Measurements from ENCODE around the gene COMT.

GRCh38 chr22:20003304-20003703 is 61.7 kb downstream of the COMT start:
- TF ChIP-seq, protein P1, sequence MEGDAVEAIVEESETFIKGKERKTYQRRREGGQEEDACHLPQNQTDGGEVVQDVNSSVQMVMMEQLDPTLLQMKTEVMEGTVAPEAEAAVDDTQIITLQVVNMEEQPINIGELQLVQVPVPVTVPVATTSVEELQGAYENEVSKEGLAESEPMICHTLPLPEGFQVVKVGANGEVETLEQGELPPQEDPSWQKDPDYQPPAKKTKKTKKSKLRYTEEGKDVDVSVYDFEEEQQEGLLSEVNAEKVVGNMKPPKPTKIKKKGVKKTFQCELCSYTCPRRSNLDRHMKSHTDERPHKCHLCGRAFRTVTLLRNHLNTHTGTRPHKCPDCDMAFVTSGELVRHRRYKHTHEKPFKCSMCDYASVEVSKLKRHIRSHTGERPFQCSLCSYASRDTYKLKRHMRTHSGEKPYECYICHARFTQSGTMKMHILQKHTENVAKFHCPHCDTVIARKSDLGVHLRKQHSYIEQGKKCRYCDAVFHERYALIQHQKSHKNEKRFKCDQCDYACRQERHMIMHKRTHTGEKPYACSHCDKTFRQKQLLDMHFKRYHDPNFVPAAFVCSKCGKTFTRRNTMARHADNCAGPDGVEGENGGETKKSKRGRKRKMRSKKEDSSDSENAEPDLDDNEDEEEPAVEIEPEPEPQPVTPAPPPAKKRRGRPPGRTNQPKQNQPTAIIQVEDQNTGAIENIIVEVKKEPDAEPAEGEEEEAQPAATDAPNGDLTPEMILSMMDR (conservative IDR thresholded peaks at IDR 0.05; ENCODE audit: low read length), result no peak
- no peak for TF ChIP-seq EZH2phosphoT487 (IDR thresholded peaks at IDR 0.05; ENCODE audit: borderline replicate concordance, low read depth, low read length)
